ENCODE data around the gene TBCCD1. TPM values are rescaled to one million over a fixed set of nuclear protein-coding genes. Genes with fewer than 3 reads are reported as not detected.
"Not testable (repeated sequence)": the region's sequence is repeated elsewhere in the genome, so short reads cannot be mapped to it uniquely, and the experiment has no call there.

The TBCCD1 gene
- total and polyA plus RNA-seq, 7 donors, result 4.6 to 10.8 (median 6.6) TPM

- Histone ChIP-seq H3K9me3 (no peaks in the 10 kb centered on the region), H3K4me1 (no peaks in the 10 kb centered on the region), H3K36me3 (ENCODE audit: insufficient read depth in 1 of 2, low read depth in 1 of 2) (peaks cover 4 to 11% of the 10 kb centered on the region in 2 donors), H3K27ac (no peak overlapping the region), H3K4me3 (no peak overlapping the region), H3K27me3 (ENCODE audit: insufficient read depth in 3 of 3, low read length in 2 of 3) (no peaks in the 10 kb centered on the region)
- DNase-seq (no peak), ATAC-seq (no peak)
- 80 to 85% (median 82%) methylated on average over 6 of the region's 6 CpGs for WGBS, 3 donors
- TF ChIP-seq CTCF (IDR thresholded peaks at IDR 0.05), result no peak
- intact Hi-C loops (cut with DNase I), result no loop called here
Observed at GRCh38 chr3:186534113-186534669, 32.9 kb downstream of the TBCCD1 start.

- no peak for ATAC-seq
- intact Hi-C loops (cut with DNase I), result no loop called here
- no peak for TF ChIP-seq CTCF (IDR thresholded peaks at IDR 0.05)
Observed at GRCh38 chr3:186532598-186533072, 34.5 kb downstream of the TBCCD1 start.

DNA sequence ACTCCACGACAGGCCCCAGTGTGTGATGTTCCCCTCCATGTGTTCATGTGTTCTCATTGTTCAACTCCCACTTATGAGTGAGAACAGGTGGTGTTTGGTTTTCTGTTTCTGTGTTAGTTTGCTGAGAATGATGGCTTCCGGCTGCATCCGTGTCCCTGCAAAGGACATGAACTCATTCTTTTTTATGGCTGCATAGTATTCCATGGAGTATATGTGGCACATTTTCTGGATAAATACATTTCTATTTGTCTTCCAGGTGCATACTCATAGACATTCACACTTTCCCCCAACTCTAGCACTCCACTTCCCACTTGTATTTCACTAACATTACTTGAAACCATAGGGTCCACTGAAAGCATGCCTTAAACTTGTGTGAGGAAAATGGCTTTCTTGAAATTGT lies 35.4 kb downstream of the TBCCD1 start:
- intact Hi-C loops (cut with DNase I); H3K4me1 ChIP-seq; DNase-seq; H3K4me3 ChIP-seq; H3K36me3 ChIP-seq (ENCODE audit: insufficient read depth in 1 of 2, low read depth in 1 of 2); H3K9me3 ChIP-seq; H3K27ac ChIP-seq; ATAC-seq; H3K27me3 ChIP-seq (ENCODE audit: insufficient read depth in 3 of 3, low read length in 2 of 3): not testable (repeated sequence)
- WGBS, 3 donors, result 85 to 98% (median 86%) methylated on average over 3 of the region's 3 CpGs

More at GRCh38 chr3:186532598-186533072, 34.5 kb downstream of the TBCCD1 start:
- Histone ChIP-seq H3K36me3 (ENCODE audit: insufficient read depth in 1 of 2, low read depth in 1 of 2) (no peaks in the 10 kb centered on the region), H3K27me3 (ENCODE audit: insufficient read depth in 3 of 3, low read length in 2 of 3) (no peaks in the 10 kb centered on the region), H3K27ac (no peak overlapping the region), H3K4me1 (no peaks in the 10 kb centered on the region), H3K9me3 (no peaks in the 10 kb centered on the region), H3K4me3 (no peak overlapping the region)
- no peak for DNase-seq
- WGBS, 3 donors, result 54 to 72% (median 58%) methylated on average over 1 of the region's 1 CpG

DNA sequence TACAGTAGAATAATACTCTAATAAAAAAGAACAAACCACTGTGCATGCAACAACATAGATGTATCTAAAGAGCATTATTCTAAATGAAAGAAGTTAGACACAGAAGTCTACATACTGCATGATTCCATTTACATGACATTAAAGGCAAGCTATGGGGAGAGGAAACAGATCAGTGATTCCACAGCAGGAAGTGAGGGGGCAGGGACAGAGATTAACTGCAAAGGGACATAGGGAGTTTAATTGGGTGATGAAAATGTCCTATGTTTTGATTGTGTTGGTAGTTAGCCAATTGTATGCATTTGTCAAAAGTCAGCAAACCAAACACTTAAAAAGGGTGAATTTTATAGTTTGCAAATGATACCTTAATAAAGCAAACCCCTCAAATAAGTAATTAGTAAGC lies 36.7 kb downstream of the TBCCD1 start:
- Histone ChIP-seq H3K27me3 (ENCODE audit: insufficient read depth in 3 of 3, low read length in 2 of 3) (no peaks in the 10 kb centered on the region), H3K36me3 (ENCODE audit: insufficient read depth in 1 of 2, low read depth in 1 of 2) (no peaks in the 10 kb centered on the region), H3K4me1 (no peaks in the 10 kb centered on the region), H3K4me3 (no peak overlapping the region), H3K9me3 (no peaks in the 10 kb centered on the region), H3K27ac (no peak overlapping the region)
- intact Hi-C loops (cut with DNase I), result no loop called here
- no peak for DNase-seq
- no peak for ATAC-seq
- no peak for TF ChIP-seq CTCF (IDR thresholded peaks at IDR 0.05)

- DNase-seq, result no peak
- Histone ChIP-seq H3K27ac (no peak overlapping the region), H3K36me3 (ENCODE audit: insufficient read depth in 1 of 2, low read depth in 1 of 2) (no peaks in the 10 kb centered on the region), H3K27me3 (ENCODE audit: insufficient read depth in 3 of 3, low read length in 2 of 3) (no peaks in the 10 kb centered on the region), H3K4me3 (no peak overlapping the region), H3K9me3 (no peaks in the 10 kb centered on the region), H3K4me1 (no peaks in the 10 kb centered on the region)
- 71 to 76% (median 75%) methylated on average over 11 of the region's 11 CpGs for WGBS, 3 donors
- no peak for TF ChIP-seq CTCF (IDR thresholded peaks at IDR 0.05)
- intact Hi-C loops (cut with DNase I), result no loop called here
- no peak for ATAC-seq
Observed at GRCh38 chr3:186529201-186529999, 37.7 kb downstream of the TBCCD1 start.
